GM12878 (cell line): ENCODE measurements around the gene C1QL1. TPM values are rescaled to one million over a fixed set of nuclear protein-coding genes. Genes with fewer than 3 reads are reported as not detected.

Experiments used
- ASH2L ChIP-seq: fragments of 300-600, 200-600 bp; sonication (generic); IDR thresholded peaks from 2 replicates; pipeline ENCODE4 v1.6.1; 2017; ENCODE audit warnings: low read depth, mild to moderate bottlenecking, borderline replicate concordance
- ATF3 ChIP-seq: IDR thresholded peaks from 2 replicates; pipeline ENCODE4 v1.6.1; 2011; ENCODE audit warnings: low read depth, mild to moderate bottlenecking, low read length, moderate library complexity, borderline replicate concordance; ENCODE audit errors: extremely low read depth
- BACH1 ChIP-seq: fragments of 450-650 bp; IDR thresholded peaks from 2 replicates; pipeline ENCODE4 v1.6.1; 2017; ENCODE audit warnings: mild to moderate bottlenecking, borderline replicate concordance
- CEBPZ ChIP-seq: fragments of 150-350 bp; IDR thresholded peaks from 2 replicates; pipeline ENCODE4 v1.6.1; 2016; ENCODE audit warnings: low read depth, low read length
- FOS ChIP-seq: IDR thresholded peaks from 3 replicates; pipeline ENCODE4 v1.6.1; 2011; ENCODE audit warnings: borderline replicate concordance; ENCODE audit not compliant: insufficient read length; ENCODE audit errors: extremely low read depth
- FOXM1 ChIP-seq: IDR thresholded peaks from 2 replicates; pipeline ENCODE4 v1.6.1; 2012; ENCODE audit warnings: low read depth, mild to moderate bottlenecking, inconsistent platforms, low read length, moderate library complexity
- HDAC2 ChIP-seq: fragments of 200-600 bp; sonication (generic); IDR thresholded peaks from 2 replicates; pipeline ENCODE4 v1.6.1; 2017
- JUND ChIP-seq: IDR thresholded peaks from 2 replicates; pipeline ENCODE4 v1.6.1; 2012; ENCODE audit warnings: low read depth, mild to moderate bottlenecking, low read length, improper control_type of control experiment, moderate library complexity
- NFYA ChIP-seq: IDR thresholded peaks from 2 replicates; pipeline ENCODE4 v1.6.1; 2011; ENCODE audit warnings: low read depth, mild to moderate bottlenecking, low read length, improper control_type of control experiment, borderline replicate concordance
- NFYB ChIP-seq: IDR thresholded peaks from 2 replicates; pipeline ENCODE4 v1.6.1; 2011; ENCODE audit warnings: low read depth, mild to moderate bottlenecking, low read length, improper control_type of control experiment, moderate library complexity; ENCODE audit not compliant: insufficient read depth
- SREBF1 ChIP-seq: IDR thresholded peaks from 2 replicates; pipeline ENCODE4 v1.6.1; 2012; ENCODE audit warnings: mild to moderate bottlenecking, low read length
- SUPT20H ChIP-seq: IDR thresholded peaks from 2 replicates; pipeline ENCODE4 v1.6.1; 2011; ENCODE audit warnings: low read depth, mild to moderate bottlenecking, low read length, moderate library complexity, borderline replicate concordance; ENCODE audit not compliant: control insufficient read depth
- ZNF207 ChIP-seq: fragments of 450-650 bp; IDR thresholded peaks from 2 replicates; pipeline ENCODE4 v1.6.1; 2014; ENCODE audit warnings: antibody characterized with exemption, mild to moderate bottlenecking, borderline replicate concordance
- ZNF592 ChIP-seq: fragments of 450-650 bp; IDR thresholded peaks from 2 replicates; pipeline ENCODE4 v1.6.1; 2017; ENCODE audit warnings: mild to moderate bottlenecking, moderate library complexity
- polyA plus RNA-seq, 11 experiments: library from polyadenylated mRNA; depleted of rRNA in 4 of 11; unstranded in 6 of 11; stranded (reverse) in 5 of 11; fragments of >200 nt; fragmentation: Nextera tagmentation in 4 of 11; fragmentation: Illumina TruSeq in 1 of 11; extraction: Ambion mirVana in 4 of 11; extraction: Trizol in 1 of 11; gene quantifications; 1 replicate in 1 of 11; 2 replicates in 10 of 11; pipeline versions ENCODE4 v1.2.1 to v1.2.3, GENCODE V29; 2011 to 2016; ENCODE audit warnings: inconsistent platforms in 2 of 11, missing spikeins in 2 of 11, low read depth in 1 of 11
- total RNA-seq, 4 experiments: library from RNA; depleted of rRNA in 3 of 4; stranded (reverse); fragments of >200 nt in 3 of 4; fragmentation: Illumina TruSeq in 1 of 4; extraction: Trizol in 1 of 4; gene quantifications; 2 replicates each; pipeline versions ENCODE4 v1.2.1 to v1.2.3, GENCODE V29; 2013 to 2021
- TF ChIP-seq, protein P1 (sequence below): fragments of 450-650 bp; formaldehyde crosslinking; IDR thresholded peaks from 2 replicates; pipeline ENCODE4 v1.4.0; 2022; ENCODE audit warnings: mild to moderate bottlenecking, moderate library complexity
- TF ChIP-seq, protein P2 (sequence below): fragments of 450-650 bp; IDR thresholded peaks from 2 replicates; pipeline ENCODE4 v1.6.1; 2016; ENCODE audit warnings: mild to moderate bottlenecking

C1QL1 gene
- total and polyA plus RNA-seq, 10 of the 15 experiments (the other 5 are each of a cell fraction or from before 2014, with no cell fraction given), result not detected

- TF ChIP-seq, protein P1, sequence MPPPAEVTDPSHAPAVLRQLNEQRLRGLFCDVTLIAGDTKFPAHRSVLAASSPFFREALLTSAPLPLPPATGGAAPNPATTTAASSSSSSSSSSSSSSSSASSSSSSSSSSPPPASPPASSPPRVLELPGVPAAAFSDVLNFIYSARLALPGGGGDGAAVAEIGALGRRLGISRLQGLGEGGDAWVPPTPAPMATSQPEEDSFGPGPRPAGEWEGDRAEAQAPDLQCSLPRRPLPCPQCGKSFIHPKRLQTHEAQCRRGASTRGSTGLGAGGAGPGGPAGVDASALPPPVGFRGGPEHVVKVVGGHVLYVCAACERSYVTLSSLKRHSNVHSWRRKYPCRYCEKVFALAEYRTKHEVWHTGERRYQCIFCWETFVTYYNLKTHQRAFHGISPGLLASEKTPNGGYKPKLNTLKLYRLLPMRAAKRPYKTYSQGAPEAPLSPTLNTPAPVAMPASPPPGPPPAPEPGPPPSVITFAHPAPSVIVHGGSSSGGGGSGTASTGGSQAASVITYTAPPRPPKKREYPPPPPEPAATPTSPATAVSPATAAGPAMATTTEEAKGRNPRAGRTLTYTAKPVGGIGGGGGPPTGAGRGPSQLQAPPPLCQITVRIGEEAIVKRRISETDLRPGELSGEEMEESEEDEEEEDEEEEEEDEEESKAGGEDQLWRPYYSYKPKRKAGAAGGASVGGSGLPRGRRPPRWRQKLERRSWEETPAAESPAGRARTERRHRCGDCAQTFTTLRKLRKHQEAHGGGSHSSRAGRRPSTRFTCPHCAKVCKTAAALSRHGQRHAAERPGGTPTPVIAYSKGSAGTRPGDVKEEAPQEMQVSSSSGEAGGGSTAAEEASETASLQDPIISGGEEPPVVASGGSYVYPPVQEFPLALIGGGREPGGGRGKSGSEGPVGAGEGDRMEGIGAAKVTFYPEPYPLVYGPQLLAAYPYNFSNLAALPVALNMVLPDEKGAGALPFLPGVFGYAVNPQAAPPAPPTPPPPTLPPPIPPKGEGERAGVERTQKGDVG (CRISPR knock-in tag), result no peak
- TF ChIP-seq BACH1 (peak; percentile 12; the same call in 1 of the 2 replicates), NFYA (peak; percentile 6; the same call in 1 of the 2 replicates), FOXM1 (peak; percentile 93), SREBF1 (no peak), JUND (no peak), CEBPZ (no peak), SUPT20H (no peak), ASH2L (no peak), ZNF207 (no peak), HDAC2 (0 out of 2 replicates have a peak, but pooled peaks have one; percentile 63), ATF3 (no peak), NFYB (peak; percentile 92), FOS (peak; percentile 62), ZNF592 (no peak)
- TF ChIP-seq, protein P2, sequence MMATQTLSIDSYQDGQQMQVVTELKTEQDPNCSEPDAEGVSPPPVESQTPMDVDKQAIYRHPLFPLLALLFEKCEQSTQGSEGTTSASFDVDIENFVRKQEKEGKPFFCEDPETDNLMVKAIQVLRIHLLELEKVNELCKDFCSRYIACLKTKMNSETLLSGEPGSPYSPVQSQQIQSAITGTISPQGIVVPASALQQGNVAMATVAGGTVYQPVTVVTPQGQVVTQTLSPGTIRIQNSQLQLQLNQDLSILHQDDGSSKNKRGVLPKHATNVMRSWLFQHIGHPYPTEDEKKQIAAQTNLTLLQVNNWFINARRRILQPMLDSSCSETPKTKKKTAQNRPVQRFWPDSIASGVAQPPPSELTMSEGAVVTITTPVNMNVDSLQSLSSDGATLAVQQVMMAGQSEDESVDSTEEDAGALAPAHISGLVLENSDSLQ, result peak; percentile 75
Measured at GRCh38 chr17:44947461-44948314, 20.4 kb downstream of the C1QL1 start, which contains the start of gene KIF18B (continued).
